GM19238 (cell line): ENCODE results near the gene UBXN10.
"Not testable (repeated sequence)": the region's sequence is repeated elsewhere in the genome, so short reads cannot be mapped to it uniquely, and the experiment has no call there.

Experiments
- DNase-seq: peaks from one replicate; pipeline ENCODE4 v3.0.0; 2011; ENCODE audit warnings: low spot score; ENCODE audit not compliant: insufficient read length

UBXN10 gene

DNA sequence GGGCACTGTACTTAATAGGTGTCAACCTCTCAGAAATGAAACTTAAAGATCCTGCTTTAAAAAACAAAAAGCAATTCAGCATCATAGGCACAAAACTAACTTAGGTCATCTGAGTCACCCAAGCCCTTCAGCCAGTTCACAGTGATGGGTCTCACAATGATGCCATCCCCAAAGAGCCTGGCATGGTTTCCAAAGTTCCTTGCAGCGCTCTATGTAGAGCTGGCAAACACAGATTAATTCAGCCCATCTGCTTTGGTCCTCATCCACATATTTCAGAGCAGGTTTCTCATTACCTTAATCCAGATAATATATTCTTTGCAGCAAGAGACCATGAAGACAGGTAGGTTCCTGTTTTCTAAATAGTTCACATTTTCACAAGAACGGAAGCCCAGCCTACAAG lies 15.1 kb downstream of the UBXN10 start:
- no peak for DNase-seq

DNA sequence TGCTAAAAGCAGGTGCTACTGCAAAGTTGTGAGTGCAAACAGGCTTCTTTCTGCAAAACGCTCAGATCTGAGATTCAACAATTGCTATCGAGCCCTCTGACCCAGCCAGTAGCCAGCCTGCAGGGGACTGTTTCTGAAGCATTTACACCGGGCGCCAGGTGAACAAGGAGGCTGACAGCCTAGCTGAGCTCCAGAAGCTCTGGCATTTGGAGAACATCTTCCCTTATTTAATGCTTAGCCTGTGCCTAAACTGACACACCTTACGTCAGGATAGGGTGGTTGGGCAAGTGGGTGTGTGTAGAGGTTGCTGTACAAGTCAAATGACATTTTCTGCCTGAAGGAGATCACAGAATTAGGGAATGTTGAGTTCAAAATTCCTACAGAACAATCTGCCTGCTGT lies 16.3 kb downstream of the UBXN10 start:
- DNase-seq = no peak

DNA sequence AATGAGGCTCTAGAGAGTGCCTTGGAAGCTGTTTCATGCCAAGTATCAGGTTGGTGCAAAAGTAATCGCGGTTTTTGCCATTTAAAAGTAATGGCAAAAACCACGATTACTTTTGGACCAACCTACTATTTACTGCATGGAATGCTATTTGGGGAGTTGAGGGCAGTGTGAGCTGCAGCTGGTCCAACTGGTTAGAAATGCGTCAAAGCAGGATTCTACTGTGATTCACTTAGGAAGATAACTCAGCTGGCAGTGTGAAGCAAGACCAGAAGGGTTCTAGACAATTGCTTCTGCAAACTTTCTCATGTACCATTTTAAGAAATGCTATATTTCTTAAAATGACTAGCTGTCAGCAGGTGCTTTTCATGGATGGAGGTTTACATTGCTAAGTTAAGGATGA lies 21.6 kb downstream of the UBXN10 start:
- DNase-seq = no peak

DNA sequence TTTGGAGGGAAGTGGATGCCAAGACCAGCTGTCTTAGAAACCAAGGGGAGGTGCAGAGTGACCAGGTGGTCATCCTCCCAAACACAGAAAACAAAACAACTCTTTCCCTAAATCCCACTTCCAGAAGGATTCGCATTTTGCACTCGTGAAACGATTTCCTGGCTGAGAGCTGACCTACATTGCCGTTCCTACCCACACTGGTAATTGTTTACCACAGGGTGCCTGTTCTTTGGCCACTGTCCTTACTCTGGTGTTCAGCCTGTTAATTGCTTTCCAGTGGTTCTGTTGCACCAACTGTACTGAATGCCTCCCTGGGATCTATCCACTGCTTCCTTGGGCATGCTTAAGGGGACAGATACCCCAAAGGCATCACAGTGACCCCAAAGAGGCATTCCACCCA lies 23.6 kb downstream of the UBXN10 start:
- DNase-seq = no peak

DNA sequence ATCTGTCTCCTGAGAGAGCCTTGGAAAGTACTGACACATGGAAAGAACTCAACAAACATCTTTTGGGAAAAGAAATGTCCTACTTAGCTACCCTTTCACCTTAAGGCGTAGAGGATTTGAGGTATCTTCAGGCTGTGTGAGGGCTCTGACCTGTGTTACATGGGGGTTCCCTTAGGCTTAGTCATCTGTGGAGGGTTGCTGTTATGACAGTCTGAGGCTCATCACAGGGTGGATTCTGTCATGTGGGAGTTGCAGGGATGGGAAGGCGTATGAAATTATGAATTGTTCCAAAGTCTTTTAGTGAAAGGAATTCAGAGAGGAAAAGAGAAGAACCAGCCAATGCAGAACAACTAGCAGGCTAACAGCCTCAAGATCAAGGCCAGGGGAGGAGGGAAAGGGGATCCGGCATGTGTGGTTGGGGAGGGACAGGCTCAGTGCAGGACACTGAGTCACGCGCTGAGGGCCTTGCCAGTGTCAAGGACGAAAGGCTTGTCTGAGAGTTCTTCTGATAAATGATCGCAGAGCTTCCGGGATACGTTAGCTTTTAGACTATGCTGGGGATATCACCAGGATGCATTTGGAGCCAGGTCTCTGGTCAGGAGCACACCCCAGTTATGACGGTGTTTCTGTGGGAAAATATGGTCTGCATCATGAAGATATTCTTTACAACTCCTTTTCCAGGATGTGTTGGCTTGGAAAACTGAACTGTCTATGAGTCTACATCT lies 25.0 kb downstream of the UBXN10 start:
- DNase-seq = no peak

DNA sequence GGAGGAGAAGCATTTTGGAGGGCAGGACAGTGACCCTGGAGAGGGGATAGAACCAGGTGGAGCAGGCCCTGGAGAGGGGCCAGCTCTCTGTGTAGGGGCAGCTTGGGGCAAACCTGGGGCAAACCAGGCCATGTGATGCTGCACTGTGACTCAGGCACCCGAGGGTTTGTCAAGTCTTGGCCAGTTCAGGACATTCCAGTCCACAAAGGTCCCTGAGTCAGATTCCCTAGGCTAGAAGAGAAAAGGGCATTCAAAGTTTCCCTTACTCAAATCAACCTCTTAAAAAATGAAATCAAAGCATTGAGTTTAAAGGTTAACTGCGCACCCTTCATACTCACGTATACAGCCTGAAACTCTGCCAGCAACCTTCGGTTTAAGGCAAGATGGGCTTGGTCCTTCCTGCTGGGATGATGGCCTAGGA lies 25.6 kb downstream of the UBXN10 start:
- DNase-seq = no peak

DNA sequence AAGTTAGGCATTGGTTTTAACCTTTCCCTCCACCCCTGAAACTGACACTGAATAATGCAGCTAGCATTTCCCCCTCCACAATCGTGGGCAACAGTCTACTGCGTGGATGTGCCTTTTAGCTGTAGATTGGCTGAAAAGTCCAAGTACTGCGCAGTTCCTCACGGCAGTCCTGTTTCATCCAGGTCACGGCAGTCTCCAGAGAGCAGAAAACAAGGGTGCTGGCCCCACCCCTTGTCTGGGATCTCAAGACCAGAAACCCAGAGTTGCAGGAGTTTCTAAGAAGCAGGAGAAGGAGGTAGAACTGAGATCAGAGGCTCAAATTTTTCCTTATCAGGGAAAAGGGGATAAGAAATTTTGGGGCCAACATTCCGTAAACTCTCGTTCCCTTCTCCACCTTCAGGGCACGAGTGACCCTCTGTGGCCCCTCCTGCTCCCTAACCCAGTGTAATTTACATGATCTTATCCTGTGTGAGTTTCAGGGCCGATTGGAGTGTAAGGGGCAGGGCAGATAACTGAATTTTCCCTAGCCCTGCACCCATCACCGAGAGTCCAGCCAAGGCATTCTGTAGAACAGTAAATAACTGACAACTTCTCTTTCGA lies 26.3 kb downstream of the UBXN10 start:
- no peak for DNase-seq

DNA sequence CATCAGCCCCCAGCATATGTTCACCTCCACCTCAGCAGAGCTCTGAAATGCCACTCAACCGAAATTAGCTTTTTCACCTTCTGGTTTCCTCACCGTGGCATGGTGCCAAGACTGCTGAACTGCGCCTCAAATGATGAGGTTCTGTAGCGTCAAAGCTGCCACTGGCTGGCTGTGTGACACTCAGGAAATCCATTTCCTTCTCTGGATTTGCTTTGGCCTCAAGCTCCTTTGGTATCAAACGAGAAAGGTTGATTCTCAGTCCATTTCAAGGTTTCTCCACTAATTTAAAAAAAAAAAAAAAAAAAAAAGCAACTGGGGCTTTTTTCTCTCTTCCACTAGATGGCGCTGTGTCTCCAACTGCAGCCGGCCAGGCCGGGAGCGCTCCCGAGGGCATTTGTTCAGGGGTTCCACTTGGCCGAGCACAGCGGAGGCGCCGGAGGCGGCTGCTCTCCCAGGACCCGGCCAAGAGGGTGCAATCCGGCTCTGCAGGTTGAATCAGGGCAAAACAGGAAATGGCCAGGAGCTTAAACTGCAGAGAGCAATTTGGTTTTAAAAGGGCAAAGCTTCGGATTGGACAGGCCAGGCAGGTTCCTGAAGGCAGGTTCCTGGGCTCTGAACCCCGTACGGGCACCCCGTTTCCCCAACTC lies 26.9 kb downstream of the UBXN10 start:
- DNase-seq = peak; percentile 41

DNA sequence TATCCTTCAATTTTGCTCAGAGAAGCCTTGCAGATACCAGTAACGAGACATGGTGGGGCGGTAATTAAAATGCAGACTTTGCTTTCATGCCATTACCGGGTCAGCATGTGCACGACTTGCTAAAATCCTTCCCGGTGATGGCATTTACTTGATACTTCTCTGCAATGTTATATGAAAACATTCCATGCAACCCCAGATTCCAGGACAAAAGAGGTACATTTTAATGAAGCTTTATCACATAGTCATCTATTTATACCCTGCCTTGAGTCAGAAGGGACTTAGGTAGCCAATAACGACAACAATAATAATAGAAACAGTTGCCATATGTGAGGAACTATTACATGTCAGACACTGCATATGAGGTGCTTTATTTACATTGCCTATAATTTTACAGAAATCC lies 29.8 kb downstream of the UBXN10 start:
- DNase-seq = no peak

DNA sequence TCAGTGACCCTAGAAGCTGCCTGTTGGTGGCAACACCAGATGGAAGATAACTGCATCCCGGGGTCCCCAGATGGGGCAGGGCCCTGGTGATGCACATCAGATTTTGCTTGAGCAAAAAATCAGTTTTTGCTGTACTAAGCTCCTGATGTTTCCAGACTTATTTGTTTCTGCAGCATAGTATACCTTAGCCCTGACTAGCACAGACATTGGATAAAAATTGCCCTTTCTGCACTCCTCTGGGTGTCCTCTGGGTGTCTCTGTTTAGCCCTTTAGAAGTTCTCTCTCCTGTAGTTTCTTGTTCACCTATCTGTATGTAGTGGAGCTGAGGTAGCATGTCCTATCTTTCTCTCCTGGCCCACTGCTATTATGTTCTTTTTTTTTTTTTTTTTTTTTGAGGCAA lies 30.7 kb downstream of the UBXN10 start:
- peak; percentile 30 for DNase-seq

DNA sequence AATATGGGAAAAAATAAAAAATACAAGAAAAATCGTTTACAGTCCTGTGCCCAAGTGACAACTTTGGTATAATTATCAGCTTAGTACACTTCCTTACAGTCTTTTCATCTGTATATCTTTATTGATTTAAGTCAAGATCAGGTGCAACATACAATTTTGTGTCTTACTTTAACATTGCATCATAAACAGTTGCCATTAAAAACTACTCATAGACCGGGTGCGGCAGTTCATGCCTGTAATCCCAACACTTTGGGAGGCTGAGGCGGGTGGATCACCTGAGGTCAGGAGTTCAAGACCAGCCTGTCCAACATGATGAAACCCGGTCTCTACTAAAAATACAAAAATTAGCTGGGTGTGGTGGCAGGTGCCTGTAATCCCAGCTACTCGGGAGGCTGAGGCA lies 33.2 kb downstream of the UBXN10 start:
- not testable (repeated sequence) for DNase-seq

DNA sequence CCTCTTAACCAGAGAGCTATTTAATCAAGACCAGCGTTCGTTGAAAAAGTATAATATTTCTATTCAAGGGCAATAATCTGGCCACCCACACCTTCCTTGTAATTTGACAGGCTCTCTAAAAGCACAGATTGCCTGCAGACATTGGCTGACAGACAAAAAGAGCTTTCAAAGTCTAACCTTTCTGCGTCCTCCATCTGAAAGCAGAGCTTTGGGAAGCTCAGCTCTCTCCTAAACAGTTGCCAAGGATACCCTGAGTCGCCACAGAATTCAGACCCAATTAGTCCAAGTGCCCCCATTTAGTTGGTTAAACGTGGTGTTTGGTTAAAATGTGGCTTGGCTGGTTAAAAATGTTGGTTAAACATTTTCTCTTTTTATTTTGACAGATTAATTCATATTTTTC lies 34.1 kb downstream of the UBXN10 start:
- DNase-seq = no peak

DNA sequence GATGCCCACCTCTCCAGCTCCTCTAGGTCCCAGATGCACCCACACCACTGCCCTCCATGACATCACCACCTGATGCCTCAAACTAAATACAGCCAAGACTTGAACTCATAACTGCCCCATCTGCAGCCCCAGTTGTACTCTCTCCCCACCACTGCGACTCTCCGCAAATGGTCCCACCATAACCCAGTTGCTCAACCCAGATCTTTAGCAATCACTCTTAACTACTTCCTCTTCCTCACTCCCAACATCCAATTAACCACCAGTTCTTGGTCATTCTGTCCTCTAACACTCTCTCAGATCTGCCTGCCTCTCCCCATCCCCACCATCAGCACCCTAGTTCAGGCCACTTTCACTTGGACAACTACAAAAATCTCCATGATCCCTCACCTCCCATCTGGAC lies 37.2 kb downstream of the UBXN10 start:
- DNase-seq = no peak

DNA sequence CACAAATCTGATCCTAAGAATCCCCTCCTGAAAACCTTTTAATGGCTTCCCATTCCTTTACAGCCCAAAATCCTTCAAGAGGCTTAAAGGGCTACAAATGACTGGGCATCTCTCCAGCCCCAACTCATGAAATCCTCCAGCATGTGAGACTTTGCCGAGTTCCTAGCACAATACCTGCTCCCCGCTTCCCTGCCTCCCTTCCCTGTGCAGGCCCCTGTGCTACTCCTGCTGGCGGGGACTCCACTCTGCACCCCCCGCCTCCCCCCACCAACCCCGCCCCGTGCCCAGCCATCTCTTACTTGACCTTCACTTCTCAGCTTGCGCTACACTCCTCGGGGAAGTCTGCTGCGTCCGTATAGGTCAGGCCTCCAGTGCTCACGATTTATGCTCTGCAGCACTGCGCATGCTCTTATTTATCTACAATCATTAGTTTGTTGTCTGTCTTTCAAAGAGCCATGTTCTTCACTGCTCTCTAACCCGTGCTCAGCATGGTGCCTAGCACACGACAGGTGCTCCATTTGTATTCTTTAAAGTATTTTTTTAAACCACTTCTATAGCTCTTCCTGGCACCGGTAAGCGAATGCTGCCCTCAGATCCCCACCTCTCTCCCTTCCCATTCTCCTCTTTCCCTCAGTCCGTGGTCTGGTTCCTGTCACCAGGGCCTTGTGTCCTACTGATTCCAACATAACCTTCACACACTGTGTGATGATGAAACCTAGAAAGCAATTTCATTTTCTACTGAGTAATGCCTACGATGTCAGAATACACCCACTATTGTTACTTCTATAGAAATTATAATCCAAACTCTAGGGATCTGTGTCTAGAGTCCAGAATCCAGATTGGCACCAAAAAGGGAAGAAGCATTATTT lies 37.9 kb downstream of the UBXN10 start:
- DNase-seq = no peak

DNA sequence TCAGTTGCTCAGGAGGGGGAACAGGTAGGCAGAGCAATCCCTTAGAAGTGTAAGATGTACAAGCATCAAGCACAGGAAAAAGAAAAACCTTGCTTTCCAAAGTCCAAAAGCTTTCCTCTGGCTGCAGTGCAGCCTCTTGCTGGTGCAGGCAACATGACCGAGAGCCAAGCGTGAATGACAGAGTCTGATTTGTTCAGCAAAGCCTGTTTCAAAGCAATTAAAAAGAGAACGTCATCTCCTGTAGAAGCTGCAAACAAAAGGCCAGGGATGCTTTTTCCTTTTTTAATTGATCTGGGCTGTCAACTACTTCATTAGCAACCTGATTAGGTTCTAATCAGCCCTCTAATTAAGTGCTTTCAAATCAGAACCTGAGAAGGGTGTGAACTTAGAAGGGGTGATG lies 38.6 kb downstream of the UBXN10 start:
- no peak for DNase-seq

DNA sequence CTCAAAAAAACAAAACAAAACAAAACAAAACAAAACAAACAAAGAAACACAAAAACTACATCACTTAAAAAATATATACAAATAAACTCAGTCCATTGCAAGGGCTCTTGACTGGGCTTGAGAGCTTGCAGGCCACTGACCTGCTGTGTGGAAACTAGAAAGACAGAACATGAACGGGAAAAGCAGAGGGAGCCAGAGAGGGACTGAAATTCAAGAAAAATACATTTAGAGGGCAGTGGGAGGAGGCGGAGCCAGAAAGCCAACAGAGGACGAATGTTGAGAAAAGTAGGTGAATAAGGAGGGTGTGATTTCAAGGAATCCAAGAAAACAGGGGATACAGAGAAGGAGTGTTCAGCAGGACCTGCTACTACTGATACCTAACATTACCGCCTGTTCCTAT lies 41.8 kb downstream of the UBXN10 start:
- DNase-seq = no peak

DNA sequence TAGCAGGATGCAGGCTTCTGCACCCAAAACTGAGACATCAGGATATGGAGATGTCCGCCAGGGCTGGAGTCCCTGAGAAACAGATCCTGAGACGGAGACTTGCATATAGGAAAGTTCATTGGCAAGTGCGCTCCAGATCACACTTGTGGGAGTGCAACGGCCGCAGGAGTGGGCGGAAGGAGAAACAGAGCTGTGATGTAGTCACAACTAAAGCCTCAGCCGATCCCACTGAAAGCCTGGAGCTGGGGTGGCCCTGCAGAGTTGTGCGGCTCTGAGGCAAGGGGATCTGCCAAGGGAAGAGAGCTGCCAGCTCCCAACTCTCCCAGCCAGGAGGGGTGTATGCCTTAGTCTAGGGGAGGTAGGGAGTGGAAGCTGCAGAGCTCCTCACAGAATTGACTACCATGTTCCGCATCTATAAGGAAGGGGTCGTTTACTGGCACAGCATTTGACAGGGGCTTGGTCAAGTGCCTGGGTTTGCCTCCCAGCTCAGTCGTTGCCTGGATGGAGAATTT lies 42.5 kb downstream of the UBXN10 start:
- DNase-seq = no peak

DNA sequence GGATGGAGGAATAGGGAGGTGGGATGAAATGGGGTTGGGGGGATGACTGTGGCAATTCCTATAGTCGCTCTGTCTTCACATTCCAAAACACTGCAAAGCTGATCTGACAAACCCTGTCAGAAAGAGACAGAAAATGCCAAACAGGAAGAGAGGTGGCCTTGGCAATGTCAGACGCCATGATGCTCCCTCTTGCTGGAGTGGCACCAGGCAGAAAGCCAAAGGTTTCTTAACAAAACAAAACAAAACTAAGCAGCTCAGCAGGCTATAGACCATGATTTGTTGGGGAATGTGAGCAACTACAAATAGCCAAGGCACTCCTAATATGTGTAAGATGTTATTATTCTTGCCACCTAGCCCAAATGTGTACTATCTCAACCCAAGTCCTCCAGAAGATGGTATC lies 43.3 kb downstream of the UBXN10 start:
- DNase-seq = no peak

DNA sequence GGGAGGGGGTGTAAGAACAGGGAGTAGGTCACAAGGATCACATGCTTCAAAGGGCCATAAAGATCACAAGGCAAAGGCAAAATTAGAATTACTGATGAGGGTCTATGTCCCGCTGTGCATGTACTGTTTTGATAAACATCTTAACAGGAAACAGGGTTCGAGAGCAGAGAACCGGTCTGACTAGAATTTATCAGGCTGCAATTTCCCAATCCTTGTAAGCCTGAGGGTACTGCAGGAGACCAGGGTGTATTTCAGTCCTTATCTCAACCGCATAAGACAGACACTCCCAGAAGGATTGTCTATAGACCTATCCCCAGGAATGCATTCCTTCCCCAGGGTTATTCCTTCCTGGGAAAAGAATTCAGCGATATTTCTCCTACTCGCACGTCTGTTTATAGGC lies 46.7 kb downstream of the UBXN10 start:
- DNase-seq = not testable (repeated sequence)

DNA sequence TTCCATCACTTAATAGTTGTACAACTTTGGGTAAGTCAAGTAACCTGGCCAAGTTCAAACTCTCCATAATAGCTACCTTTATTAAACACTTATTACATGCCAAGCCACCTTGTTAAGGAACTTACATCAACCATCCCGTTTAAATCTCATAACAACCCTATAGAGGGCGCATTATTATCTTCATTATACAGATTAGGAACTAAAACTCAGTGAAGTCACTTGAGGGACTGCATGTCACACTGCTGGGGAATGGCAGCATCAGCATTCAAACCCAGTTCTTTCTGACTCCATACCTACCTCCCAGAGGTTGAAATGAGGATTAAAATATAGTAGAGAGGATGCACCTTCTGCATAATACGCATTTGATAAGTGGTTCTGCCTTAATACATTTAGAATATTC lies 47.5 kb downstream of the UBXN10 start:
- DNase-seq = no peak

DNA sequence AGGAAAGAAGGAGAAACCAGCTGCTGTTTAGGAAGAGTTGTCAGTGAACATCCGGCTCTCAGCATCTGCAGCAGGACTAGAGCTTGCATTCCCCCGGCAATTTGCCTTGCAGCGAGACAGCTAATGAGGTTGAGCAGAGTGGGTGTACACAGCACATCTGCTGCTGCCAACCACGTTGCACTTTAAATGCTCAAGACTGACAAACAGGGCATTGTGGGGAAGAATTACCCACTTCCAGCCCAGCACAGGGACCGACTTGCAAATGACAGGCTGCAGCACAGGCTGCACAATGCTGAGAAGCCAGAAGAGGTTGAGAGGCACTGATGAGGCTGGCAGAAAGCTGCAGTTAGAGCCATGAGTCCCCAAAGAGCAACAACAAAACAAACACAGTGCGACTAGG lies 48.0 kb downstream of the UBXN10 start:
- DNase-seq = no peak
